Measurements from ENCODE around the gene NBDY. TPM values are rescaled to one million over a fixed set of nuclear protein-coding genes. Genes with fewer than 3 reads are reported as not detected.
"Not testable (repeated sequence)": the region's sequence is repeated elsewhere in the genome, so short reads cannot be mapped to it uniquely, and the experiment has no call there.

NBDY gene
- total RNA-seq, 1 donor from 2014 or later = 33.9 TPM

- no peak overlapping the region for H3K27ac Mint-ChIP-seq
- no peaks in the 10 kb centered on the region for H3K9me3 Mint-ChIP-seq
- peaks cover 26% of the 10 kb centered on the region for H3K4me1 Mint-ChIP-seq (ENCODE audit: low read depth)
- H3K4me3 Mint-ChIP-seq (ENCODE audit: low read depth) = no peak overlapping the region
- intact Hi-C loops (cut with micrococcal nuclease) = no loop called here
- DNase-seq (ENCODE audit: low spot score) = no peak
- H3K36me3 Mint-ChIP-seq (ENCODE audit: low read depth) = peaks cover 7% of the 10 kb centered on the region
- H3K27me3 Mint-ChIP-seq (ENCODE audit: low read depth) = no peaks in the 10 kb centered on the region
These were observed 29.4 kb downstream of the NBDY start for GRCh38 chrX:56758456-56758855.

DNA sequence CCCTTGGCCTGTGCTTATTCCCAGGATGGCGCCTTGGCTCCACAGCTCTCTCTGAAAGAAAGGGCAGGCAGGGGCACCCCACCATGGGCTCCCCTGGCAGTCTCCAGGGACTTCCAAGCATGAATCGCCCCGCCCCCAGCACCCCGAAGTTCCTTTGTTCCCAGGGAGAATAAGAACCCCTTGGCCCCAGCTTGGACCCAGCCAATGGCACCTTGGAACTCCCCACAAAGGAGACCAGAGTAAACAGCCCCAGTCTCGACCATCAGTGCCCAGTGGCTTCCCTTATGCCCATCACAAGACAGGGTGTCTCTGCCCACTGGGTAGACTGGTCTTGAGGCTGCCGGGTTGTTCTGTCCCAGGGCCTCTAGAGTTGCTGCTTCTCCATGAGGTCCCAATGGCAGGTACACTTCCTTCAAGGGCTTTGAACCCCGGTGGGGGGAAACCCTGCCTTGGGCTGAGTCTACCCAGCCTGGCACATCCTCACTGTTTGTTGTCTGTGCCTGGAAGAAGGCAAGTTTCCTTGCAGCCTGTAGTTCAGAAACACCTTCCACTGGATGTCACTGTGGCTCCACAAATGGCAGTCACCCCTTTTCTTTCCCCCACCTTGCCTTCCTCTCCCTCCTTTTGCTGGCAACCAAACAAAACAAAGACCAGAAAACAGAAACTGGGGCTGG lies 30.8 kb downstream of the NBDY start:
- Mint-ChIP-seq H3K4me3 (ENCODE audit: low read depth) (no peak overlapping the region), H3K27ac (no peak overlapping the region), H3K9me3 (no peaks in the 10 kb centered on the region), H3K36me3 (ENCODE audit: low read depth) (peaks cover 4% of the 10 kb centered on the region), H3K4me1 (ENCODE audit: low read depth) (peaks cover 24% of the 10 kb centered on the region), H3K27me3 (ENCODE audit: low read depth) (no peaks in the 10 kb centered on the region)
- intact Hi-C loops (cut with micrococcal nuclease) = no loop called here
- DNase-seq (ENCODE audit: low spot score) = no peak

DNA sequence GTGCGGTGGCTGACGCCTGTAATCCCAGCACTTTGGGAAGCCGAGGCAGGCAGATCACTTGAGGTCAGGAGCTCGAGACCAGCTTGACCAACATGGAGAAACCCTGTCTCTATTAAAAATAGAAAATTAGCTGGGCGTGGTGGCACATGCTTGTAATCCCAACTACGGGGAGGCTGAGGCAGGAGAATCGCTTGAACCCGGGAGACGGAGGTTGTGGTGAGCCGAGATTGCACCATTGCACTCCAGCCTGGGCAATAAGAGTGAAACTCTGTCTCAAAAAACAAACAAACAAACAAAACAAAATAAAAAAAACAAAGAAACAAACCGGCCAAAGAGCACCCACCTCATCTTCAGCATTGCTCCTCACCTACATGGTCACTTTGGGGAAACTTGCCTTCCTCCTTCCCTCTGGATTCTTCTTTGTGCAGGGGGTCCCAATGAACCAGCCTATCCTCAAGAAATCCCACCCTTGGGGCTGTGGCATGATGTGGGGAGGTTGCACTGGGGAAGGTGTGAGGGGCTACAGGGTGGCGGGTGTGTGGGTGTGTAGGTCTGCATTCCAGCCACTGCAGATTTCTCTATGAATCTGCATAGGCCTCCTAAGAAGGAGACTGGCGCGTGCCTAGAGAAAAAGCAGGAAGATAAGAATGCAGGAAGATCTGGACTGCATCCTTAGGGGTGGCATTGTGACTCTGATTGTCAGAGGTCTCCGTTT lies 31.5 kb downstream of the NBDY start:
- H3K4me1 Mint-ChIP-seq (ENCODE audit: low read depth) = peaks cover 31% of the 10 kb centered on the region
- H3K4me3 Mint-ChIP-seq (ENCODE audit: low read depth); H3K36me3 Mint-ChIP-seq (ENCODE audit: low read depth); H3K9me3 Mint-ChIP-seq; H3K27me3 Mint-ChIP-seq (ENCODE audit: low read depth); DNase-seq (ENCODE audit: low spot score); intact Hi-C loops (cut with micrococcal nuclease); H3K27ac Mint-ChIP-seq: not testable (repeated sequence)

DNA sequence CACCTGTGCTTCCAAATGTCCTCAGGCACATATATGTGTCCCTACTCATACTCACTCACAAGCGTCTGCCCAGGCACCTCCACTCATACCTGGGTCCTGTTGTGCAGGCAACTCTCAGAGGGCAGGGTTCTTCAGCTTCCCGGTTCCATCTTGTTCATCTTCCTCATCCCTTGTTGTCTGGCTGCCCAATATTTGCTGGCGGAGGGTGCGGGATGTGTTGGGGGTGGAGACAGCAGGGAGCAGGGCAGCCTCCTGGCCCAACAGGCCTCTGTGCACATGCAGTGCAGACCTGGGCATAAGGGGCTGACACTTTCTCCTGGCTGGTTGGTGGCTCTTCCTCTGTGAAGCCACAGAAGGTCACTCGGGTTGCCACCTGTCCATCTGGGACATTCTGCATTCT lies 32.1 kb downstream of the NBDY start:
- intact Hi-C loops (cut with micrococcal nuclease) = no loop called here
- H3K4me3 Mint-ChIP-seq (ENCODE audit: low read depth) = no peak overlapping the region
- no peaks in the 10 kb centered on the region for H3K27me3 Mint-ChIP-seq (ENCODE audit: low read depth)
- H3K36me3 Mint-ChIP-seq (ENCODE audit: low read depth) = peaks cover 6% of the 10 kb centered on the region
- H3K9me3 Mint-ChIP-seq = no peaks in the 10 kb centered on the region
- DNase-seq (ENCODE audit: low spot score) = no peak
- H3K4me1 Mint-ChIP-seq (ENCODE audit: low read depth) = peaks cover 37% of the 10 kb centered on the region
- no peak overlapping the region for H3K27ac Mint-ChIP-seq

DNA sequence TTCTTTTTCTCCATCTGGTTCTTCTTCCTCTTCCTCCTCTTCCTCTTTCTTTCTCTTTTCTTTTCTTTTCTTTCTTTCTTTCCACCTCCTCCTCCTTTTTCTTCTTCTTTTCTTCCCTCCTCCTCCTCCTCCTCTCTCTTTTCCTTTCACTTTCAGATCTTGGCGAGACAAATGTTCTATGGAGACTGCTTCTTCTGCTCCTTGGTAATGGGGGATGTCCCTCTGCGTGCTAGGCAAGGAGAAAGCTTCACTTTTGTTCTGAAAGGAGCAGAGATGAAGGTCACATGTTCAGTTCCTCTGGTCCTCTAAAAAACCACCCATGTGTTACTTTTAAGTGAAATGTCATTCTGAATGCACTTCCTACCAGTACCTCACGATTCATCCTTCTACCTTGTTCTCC lies 33.2 kb downstream of the NBDY start:
- no peaks in the 10 kb centered on the region for H3K9me3 Mint-ChIP-seq
- DNase-seq (ENCODE audit: low spot score) = no peak
- H3K4me3 Mint-ChIP-seq (ENCODE audit: low read depth) = peak overlapping the region; percentile 74
- intact Hi-C loops (cut with micrococcal nuclease) = no loop called here
- peaks cover 40% of the 10 kb centered on the region for H3K4me1 Mint-ChIP-seq (ENCODE audit: low read depth)
- peaks cover 6% of the 10 kb centered on the region for H3K36me3 Mint-ChIP-seq (ENCODE audit: low read depth)
- H3K27ac Mint-ChIP-seq = peak overlapping the region; percentile 90
- no peaks in the 10 kb centered on the region for H3K27me3 Mint-ChIP-seq (ENCODE audit: low read depth)

GRCh38 chrX:56762707-56763555 lies 33.9 kb downstream of the NBDY start:
- no peaks in the 10 kb centered on the region for H3K9me3 Mint-ChIP-seq
- H3K27ac Mint-ChIP-seq = peak overlapping the region; percentile 90
- intact Hi-C loops (cut with micrococcal nuclease) = no loop called here
- no peak for DNase-seq (ENCODE audit: low spot score)
- no peaks in the 10 kb centered on the region for H3K27me3 Mint-ChIP-seq (ENCODE audit: low read depth)
- peak overlapping the region; percentile 74 for H3K4me3 Mint-ChIP-seq (ENCODE audit: low read depth)
- H3K36me3 Mint-ChIP-seq (ENCODE audit: low read depth) = peaks cover 6% of the 10 kb centered on the region
- H3K4me1 Mint-ChIP-seq (ENCODE audit: low read depth) = peaks cover 40% of the 10 kb centered on the region

DNA sequence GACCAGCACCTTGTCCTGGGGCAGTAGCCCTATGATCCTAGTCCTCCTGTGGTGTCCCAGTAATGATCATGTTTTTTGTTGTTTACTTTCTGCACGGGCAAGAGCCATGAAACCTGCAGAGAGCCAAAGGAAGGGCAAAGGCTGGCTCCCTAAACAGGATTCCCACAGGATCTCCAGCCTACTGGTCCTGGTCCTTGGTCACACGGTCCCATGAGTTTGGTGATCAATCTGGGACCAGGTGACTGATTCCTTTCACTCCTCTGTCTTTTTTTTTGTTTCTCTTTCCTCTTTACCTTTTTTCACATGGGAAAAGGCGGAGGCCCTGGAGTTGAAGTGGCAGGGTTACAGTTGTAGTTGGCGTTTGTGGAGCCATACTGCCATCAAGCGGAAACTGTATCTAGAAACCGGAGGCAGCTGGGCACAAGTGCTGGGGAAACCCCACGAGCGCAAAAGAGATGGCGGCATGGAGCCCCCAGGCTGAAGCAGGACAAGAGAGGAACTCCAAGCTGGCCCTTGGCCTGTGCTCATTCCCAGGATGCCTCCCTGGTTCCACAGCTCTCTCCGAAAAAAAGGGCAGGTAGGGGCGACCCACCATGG lies 34.6 kb downstream of the NBDY start:
- Mint-ChIP-seq H3K9me3 (no peaks in the 10 kb centered on the region), H3K36me3 (ENCODE audit: low read depth) (peaks cover 6% of the 10 kb centered on the region), H3K4me1 (ENCODE audit: low read depth) (peaks cover 40% of the 10 kb centered on the region), H3K27ac (peak overlapping the region; percentile 90), H3K27me3 (ENCODE audit: low read depth) (no peaks in the 10 kb centered on the region), H3K4me3 (ENCODE audit: low read depth) (peak overlapping the region; percentile 30)
- DNase-seq (ENCODE audit: low spot score) = no peak
- intact Hi-C loops (cut with micrococcal nuclease) = no loop called here

DNA sequence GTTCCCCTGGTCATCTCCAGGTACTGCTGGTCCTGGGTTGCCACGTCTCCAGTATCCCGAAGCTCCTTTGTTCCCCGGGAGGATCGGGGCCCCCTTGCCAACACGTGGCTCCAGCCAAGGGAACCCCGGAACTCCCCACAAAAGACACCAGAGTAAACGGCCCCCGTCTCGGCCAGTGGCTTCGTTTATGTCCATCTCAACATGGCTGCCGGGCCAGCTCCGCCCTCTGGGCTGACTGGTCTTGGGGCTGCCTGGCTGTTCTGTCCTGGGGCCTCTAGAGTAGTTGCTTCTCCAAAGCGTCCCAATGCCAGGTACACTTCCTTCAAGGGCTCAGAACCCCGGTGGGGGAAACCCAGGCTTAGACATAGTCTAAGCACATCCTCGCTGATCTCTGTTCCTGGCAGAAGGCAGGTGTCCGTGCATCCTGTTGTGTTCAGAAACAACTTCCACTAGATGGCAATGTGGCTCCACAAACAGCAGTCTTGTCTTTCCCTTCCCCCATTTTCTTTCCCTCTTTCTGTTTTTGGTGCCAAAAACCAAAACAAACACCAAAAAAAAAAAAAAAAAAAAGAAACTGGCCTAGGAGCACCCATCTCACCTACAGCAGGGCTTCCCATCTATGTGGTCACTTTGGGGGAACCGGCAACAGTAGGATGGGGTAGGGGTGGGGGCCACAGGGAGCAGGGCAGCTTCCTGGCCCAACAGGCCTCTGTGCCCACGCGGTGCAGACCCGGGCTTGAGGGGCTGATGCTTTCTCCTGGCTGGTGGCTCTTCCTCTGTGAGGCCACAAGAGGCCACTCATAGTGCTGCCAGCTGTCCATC lies 35.3 kb downstream of the NBDY start:
- peak overlapping the region; percentile 71 for H3K4me3 Mint-ChIP-seq (ENCODE audit: low read depth)
- H3K27me3 Mint-ChIP-seq (ENCODE audit: low read depth) = no peaks in the 10 kb centered on the region
- intact Hi-C loops (cut with micrococcal nuclease) = no loop called here
- peak; percentile 60 for DNase-seq (ENCODE audit: low spot score)
- H3K4me1 Mint-ChIP-seq (ENCODE audit: low read depth) = peaks cover 40% of the 10 kb centered on the region
- H3K27ac Mint-ChIP-seq = peak overlapping the region; percentile 96
- H3K36me3 Mint-ChIP-seq (ENCODE audit: low read depth) = peaks cover 6% of the 10 kb centered on the region
- no peaks in the 10 kb centered on the region for H3K9me3 Mint-ChIP-seq

DNA sequence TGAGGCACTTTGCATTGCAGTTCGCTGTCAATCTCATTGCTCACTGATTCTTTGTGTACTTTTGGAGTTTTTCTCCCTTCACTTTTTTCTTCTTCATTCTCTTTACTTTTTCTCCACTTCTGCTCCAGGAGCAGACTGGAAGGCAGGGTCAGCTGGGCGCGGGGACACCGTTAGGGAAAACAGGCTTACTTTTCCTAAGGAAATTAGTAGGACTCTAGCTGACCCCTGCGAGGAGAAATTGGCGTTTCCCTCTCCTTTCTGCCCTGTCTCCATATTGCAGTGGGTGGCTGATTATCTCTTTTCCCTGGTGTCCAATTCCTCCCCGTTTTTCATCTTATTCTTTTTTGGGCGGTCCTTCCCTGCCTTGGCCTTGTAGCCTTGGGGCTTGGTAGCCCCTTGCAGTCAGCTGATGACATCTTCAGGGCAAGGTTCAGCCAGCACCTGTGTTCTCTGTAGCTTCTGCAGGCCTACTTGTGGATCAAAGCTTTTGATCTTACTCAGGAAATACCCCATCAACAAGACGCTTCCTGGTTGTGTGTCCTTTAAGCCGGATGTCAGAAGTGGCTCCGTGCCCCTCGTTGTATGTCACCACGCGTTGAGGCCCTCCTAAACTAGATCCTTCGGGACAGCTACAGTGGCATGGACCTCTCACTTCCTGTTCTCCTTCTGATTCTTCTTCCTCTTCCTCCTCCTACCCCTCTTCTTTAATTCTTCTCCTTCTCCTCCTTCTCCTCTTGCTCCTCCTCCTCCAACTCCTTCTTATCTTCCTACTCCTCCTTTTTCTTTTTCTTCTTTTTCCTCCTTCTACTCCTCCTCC lies 36.1 kb downstream of the NBDY start:
- Mint-ChIP-seq H3K36me3 (ENCODE audit: low read depth) (peaks cover 6% of the 10 kb centered on the region), H3K4me1 (ENCODE audit: low read depth) (peaks cover 40% of the 10 kb centered on the region), H3K9me3 (no peaks in the 10 kb centered on the region), H3K27me3 (ENCODE audit: low read depth) (no peaks in the 10 kb centered on the region), H3K4me3 (ENCODE audit: low read depth) (peak overlapping the region; percentile 71), H3K27ac (peak overlapping the region; percentile 96)
- intact Hi-C loops (cut with micrococcal nuclease) = no loop called here
- DNase-seq (ENCODE audit: low spot score) = no peak

DNA sequence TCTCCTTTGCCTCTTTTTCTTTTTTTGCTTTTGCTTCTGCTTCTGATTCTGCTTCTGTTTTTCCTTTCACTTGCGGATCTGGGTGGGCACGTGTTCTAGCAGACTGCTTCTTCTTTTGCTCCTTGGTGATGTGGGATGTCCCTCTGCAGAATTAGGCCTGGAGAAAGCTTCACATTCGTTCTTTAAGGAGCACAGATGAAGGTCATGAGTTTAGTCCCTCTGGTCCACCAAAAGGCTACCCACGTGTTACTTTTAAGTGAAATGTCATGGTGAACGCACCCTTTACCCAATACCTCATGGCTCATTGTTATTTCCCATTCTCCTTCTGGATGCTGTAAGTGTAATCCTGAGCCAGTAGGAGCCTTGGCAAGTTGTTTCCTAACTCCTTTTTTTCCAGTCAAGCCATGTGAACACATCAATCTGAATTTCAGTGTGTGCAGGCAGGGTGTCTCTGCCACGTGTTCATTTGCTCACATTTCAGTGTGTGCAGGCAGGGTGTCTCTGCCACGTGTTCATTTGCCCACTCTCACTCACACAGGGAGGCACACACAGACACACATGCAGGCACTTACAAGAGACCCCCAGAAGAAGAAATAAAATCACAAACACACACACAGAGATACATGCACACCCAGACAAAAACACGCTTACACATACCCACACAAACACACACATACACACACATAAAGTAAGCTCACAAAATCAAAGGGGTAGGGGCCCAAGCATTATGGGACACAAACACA lies 36.9 kb downstream of the NBDY start:
- Mint-ChIP-seq H3K27me3 (ENCODE audit: low read depth) (no peaks in the 10 kb centered on the region), H3K4me1 (ENCODE audit: low read depth) (peaks cover 40% of the 10 kb centered on the region), H3K9me3 (no peaks in the 10 kb centered on the region), H3K4me3 (ENCODE audit: low read depth) (peak overlapping the region; percentile 71), H3K27ac (peak overlapping the region; percentile 96), H3K36me3 (ENCODE audit: low read depth) (peaks cover 6% of the 10 kb centered on the region)
- no peak for DNase-seq (ENCODE audit: low spot score)
- intact Hi-C loops (cut with micrococcal nuclease) = no loop called here
